Lung (tissue), 12 donors: ENCODE measurements around the gene NARF. TPM values are rescaled to one million over a fixed set of nuclear protein-coding genes. Genes with fewer than 3 reads are reported as not detected.
"Not testable (repeated sequence)": the region's sequence is repeated elsewhere in the genome, so short reads cannot be mapped to it uniquely, and the experiment has no call there.

Source experiments
- ATAC-seq: fragments of 200-7000 bp; cut with Tn5 transposase; one replicate; pipeline ENCODE4 v1.9.1; 2020; ENCODE audit warnings: moderate number of reproducible peaks; ENCODE audit not compliant: insufficient read depth, low FRiP score
- DNase-seq, 3 donors: peaks; one replicate each; pipeline ENCODE4 v3.0.0-alpha.2; 2013 to 2017
- H3K27ac ChIP-seq, 2 donors: one replicate each; pipeline ENCODE4 v1.5.1; 2013; ENCODE audit warnings: mild to moderate bottlenecking in 2 of 2, moderate library complexity in 2 of 2, control low read depth in 1 of 2, inconsistent platforms in 1 of 2, low read depth in 1 of 2, low read length in 1 of 2
- H3K27me3 ChIP-seq, 3 donors: one replicate each; pipeline ENCODE4 v1.5.1; 2013; ENCODE audit warnings: low read length in 2 of 3; ENCODE audit not compliant: control insufficient read depth in 3 of 3, insufficient read depth in 3 of 3
- H3K36me3 ChIP-seq, 4 donors: one replicate each; pipeline ENCODE4 v1.5.1; 2013; ENCODE audit warnings: low read length in 4 of 4, mild to moderate bottlenecking in 1 of 4, moderate library complexity in 1 of 4; ENCODE audit not compliant: control insufficient read depth in 4 of 4, insufficient read depth in 4 of 4
- H3K4me1 ChIP-seq, 5 donors: one replicate each; pipeline ENCODE4 v1.5.1; 2013; ENCODE audit warnings: low read length in 5 of 5, mild to moderate bottlenecking in 2 of 5, moderate library complexity in 1 of 5; ENCODE audit not compliant: control insufficient read depth in 5 of 5, insufficient read depth in 5 of 5
- H3K4me3 ChIP-seq: one replicate; pipeline ENCODE4 v1.5.1; 2013; ENCODE audit warnings: mild to moderate bottlenecking, control low read depth, moderate library complexity
- H3K9ac ChIP-seq, 2 donors: one replicate each; pipeline ENCODE4 v1.5.1; 2013; ENCODE audit warnings: low read length in 2 of 2, control low read depth in 1 of 2; ENCODE audit not compliant: insufficient read depth in 1 of 2
- H3K9me3 ChIP-seq, 4 donors: one replicate each; pipeline ENCODE4 v1.5.1; 2013; ENCODE audit warnings: low read length in 3 of 4, mild to moderate bottlenecking in 1 of 4, moderate library complexity in 1 of 4; ENCODE audit not compliant: control insufficient read depth in 4 of 4, insufficient read depth in 3 of 4
- CTCF ChIP-seq: IDR thresholded peaks from 2 replicates; pipeline ENCODE4 v1.5.1; 2012; ENCODE audit warnings: mild to moderate bottlenecking; ENCODE audit errors: control extremely low read depth, extremely low read depth
- WGBS, 2 donors: extraction: QIAGEN DNeasy Blood & Tissue Kit; methylation state at CpG; one replicate each; pipeline ENCODE4 v1.1.7; 2013; 5-methylcytosine and 5-hydroxymethylcytosine counted together
- polyA plus RNA-seq, 2 donors: library from polyadenylated mRNA; stranded (reverse); fragments of 200-250 nt; gene quantifications; one replicate each; pipeline ENCODE4 v1.2.1, GENCODE V29; 2013
- total RNA-seq, 2 donors: library from RNA; depleted of rRNA in 1 of 2; stranded (reverse); fragments of >200 nt in 1 of 2; gene quantifications; one replicate each; pipeline ENCODE4 v1.2.1, GENCODE V29; 2014 to 2021
- donor health status: control.
- donor health status: control.
- donor health status: Bipolar disorder and iron deficiency.
- donor health status: healthy.
- donor health status: DM: yes; HTN: yes; CAD: no.

The NARF gene
- total and polyA plus RNA-seq, 4 donors = 54.7 to 60.1 (median 58.7) TPM

DNA sequence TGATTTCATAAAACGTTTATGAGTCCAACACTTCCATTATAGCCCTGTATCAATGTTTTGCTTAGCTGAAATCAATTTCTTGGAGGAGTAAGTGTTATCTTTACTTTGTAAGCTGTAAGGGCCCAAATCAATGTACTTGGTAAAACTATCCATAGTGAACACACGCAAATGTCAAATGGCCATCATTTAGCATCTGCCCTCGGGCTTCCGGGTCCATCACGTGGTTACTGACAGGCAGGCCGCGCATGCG is 687 bp upstream of the NARF start:
- Histone ChIP-seq H3K27ac (peak overlapping the region; percentile 99 to 100), H3K9ac (peak overlapping the region; percentile 78 to 79), H3K4me1 (peaks cover 0 to 13% (median 7%) of the 10 kb centered on the region in 5 donors), H3K27me3 (no peaks in the 10 kb centered on the region), H3K4me3 (peak overlapping the region; percentile 62), H3K36me3 (peaks cover 0 to 16% (median 11%) of the 10 kb centered on the region in 4 donors), H3K9me3 (no peaks in the 10 kb centered on the region)
- no peak for TF ChIP-seq CTCF
- DNase-seq (no peak), ATAC-seq (no peak)
- 0 to 1% methylated on average over 8 of the region's 8 CpGs for WGBS, 2 donors

GRCh38 chr17:82458885-82459424 is 414 bp downstream of the NARF start:
- Histone ChIP-seq H3K4me1 (peaks cover 0 to 13% (median 7%) of the 10 kb centered on the region in 5 donors), H3K9me3 (no peaks in the 10 kb centered on the region), H3K9ac (peak overlapping the region in 1 of 2 donors; percentile 46), H3K4me3 (peak overlapping the region; percentile 68), H3K36me3 (peaks cover 0 to 18% (median 16%) of the 10 kb centered on the region in 4 donors), H3K27me3 (no peaks in the 10 kb centered on the region), H3K27ac (peak overlapping the region; percentile 86 to 90)
- ATAC-seq = no peak
- peak; percentile 29 to 53 (median 32) for DNase-seq
- TF ChIP-seq CTCF = no peak
- WGBS, 2 donors = 0 to 1% methylated on average over 45 to 62 of the region's 62 CpGs

DNA sequence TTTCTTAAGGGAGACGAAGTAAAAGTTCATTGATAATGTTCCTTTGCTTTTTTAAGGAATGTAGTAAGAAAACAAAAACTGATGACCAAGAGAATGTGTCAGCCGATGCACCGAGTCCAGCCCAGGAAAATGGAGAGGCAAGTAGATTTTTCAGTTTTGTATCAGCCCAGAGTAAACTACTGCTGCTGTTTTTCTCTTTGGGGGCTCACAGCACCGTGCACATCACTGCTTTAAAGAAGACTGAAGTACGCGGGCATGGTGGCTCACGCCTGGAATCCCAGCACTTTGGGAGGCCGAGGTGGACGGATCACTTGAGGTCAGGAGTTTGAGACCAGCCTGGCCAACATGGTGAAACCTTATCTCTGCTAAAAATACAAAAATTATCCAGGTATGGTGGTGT is 1.4 kb downstream of the NARF start:
- H3K36me3 ChIP-seq = peaks cover 5 to 26% (median 20%) of the 10 kb centered on the region in 4 donors
- H3K9ac ChIP-seq, H3K27ac ChIP-seq, ATAC-seq, DNase-seq, H3K4me3 ChIP-seq, H3K27me3 ChIP-seq, H3K9me3 ChIP-seq: not testable (repeated sequence)
- peaks cover 0 to 13% (median 7%) of the 10 kb centered on the region in 5 donors for H3K4me1 ChIP-seq
- WGBS, 2 donors = 97% methylated on average over 9 of the region's 9 CpGs

- Histone ChIP-seq H3K36me3 (peaks cover 5 to 33% (median 23%) of the 10 kb centered on the region in 4 donors), H3K9me3 (no peaks in the 10 kb centered on the region), H3K4me1 (peaks cover 0 to 13% (median 6%) of the 10 kb centered on the region in 5 donors), H3K9ac (no peak overlapping the region), H3K4me3 (no peak overlapping the region), H3K27ac (no peak overlapping the region), H3K27me3 (no peaks in the 10 kb centered on the region)
- 62 to 85% methylated on average over 10 of the region's 10 CpGs for WGBS, 2 donors
- no peak for DNase-seq
- TF ChIP-seq CTCF = no peak
- no peak for ATAC-seq
Measured at GRCh38 chr17:82461827-82462524, 3.4 kb downstream of the NARF start.
